ENCODE results near the gene BTBD9.

DNA sequence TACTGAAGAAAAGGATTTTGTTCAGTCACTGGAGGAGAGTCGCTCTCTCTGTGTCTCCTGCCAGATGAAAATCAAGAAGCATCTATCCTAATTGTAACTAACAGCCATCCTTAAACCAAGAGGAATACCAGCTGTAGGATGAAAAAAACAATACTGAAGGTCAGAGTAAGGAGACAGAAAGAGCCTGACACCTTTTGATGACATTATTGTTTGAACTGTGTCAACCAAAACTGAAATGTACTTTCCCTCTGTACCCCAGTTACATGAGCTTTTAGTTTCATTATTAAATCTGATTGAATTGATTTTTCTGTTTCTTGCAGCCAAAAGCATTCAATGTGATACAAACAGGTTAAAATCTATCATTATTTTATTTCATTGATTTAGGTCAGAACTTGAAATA lies 17.2 kb upstream of the BTBD9 start:
- TF ChIP-seq EZH2phosphoT487 (IDR thresholded peaks at IDR 0.05; ENCODE audit: insufficient read depth, low read depth) (no peak), EZH2 (IDR thresholded peaks at IDR 0.05; ENCODE audit: insufficient read depth, poor library complexity, severe bottlenecking) (no peak)

All from GM23248 (cell line).